Neural cell (in vitro differentiated cells): ENCODE data around the gene DPP10.

Experiments used
- EZH2 ChIP-seq: fragments of 200-600, 300-800 bp; shearing (Covaris generic), sonication (generic); IDR thresholded peaks from 2 replicates; pipeline ENCODE4 v1.6.1; 2014; ENCODE audit warnings: antibody characterized with exemption, low read length, borderline replicate concordance, mild to moderate bottlenecking; ENCODE audit not compliant: insufficient read depth, poor library complexity, severe bottlenecking
- POLR2AphosphoS5 ChIP-seq: IDR thresholded peaks from 2 replicates; pipeline ENCODE4 v1.6.1; 2012
- RAD21 ChIP-seq: fragments of 450-650 bp; conservative IDR thresholded peaks from 2 replicates; pipeline ENCODE4 v1.6.1; 2014; ENCODE audit warnings: antibody characterized with exemption, mild to moderate bottlenecking, moderate library complexity
- TAF1 ChIP-seq: IDR thresholded peaks from 2 replicates; pipeline ENCODE4 v1.6.1; 2012; ENCODE audit warnings: low read depth
- TF ChIP-seq, protein P1 (sequence below): fragments of 450-650 bp; IDR thresholded peaks from 2 replicates; pipeline ENCODE4 v1.5.1; 2014; ENCODE audit warnings: antibody characterized with exemption, mild to moderate bottlenecking, moderate library complexity; ENCODE audit not compliant: poor library complexity, severe bottlenecking
- TF ChIP-seq, protein P2 (sequence below): IDR thresholded peaks from 2 replicates; pipeline ENCODE4 v1.6.1; 2012; ENCODE audit warnings: borderline replicate concordance

DNA sequence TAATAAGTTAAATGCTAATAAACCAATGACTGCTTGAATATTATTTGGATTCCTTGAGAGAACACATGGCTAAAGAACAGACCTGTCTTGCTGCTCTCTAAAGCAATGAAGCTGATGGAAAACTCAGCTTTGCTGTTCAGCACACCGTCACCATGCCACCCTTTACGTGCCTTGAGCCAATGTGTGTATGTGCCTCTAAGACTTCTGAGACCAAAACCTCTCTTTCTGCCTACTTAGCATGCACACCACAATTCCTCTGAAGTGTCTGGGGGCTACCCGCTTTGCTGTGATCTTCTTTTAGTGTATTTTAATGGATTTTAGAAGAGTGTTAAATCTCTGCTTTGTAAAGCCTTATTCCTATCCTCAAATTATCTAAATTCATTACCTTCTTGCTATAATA is 345.0 kb downstream of the DPP10 start:
- TF ChIP-seq, protein P1, sequence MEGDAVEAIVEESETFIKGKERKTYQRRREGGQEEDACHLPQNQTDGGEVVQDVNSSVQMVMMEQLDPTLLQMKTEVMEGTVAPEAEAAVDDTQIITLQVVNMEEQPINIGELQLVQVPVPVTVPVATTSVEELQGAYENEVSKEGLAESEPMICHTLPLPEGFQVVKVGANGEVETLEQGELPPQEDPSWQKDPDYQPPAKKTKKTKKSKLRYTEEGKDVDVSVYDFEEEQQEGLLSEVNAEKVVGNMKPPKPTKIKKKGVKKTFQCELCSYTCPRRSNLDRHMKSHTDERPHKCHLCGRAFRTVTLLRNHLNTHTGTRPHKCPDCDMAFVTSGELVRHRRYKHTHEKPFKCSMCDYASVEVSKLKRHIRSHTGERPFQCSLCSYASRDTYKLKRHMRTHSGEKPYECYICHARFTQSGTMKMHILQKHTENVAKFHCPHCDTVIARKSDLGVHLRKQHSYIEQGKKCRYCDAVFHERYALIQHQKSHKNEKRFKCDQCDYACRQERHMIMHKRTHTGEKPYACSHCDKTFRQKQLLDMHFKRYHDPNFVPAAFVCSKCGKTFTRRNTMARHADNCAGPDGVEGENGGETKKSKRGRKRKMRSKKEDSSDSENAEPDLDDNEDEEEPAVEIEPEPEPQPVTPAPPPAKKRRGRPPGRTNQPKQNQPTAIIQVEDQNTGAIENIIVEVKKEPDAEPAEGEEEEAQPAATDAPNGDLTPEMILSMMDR, result no peak
- no peak for TF ChIP-seq EZH2
- TF ChIP-seq TAF1, result no peak
- TF ChIP-seq RAD21, result no peak
- no peak for TF ChIP-seq POLR2AphosphoS5
- TF ChIP-seq, protein P2, sequence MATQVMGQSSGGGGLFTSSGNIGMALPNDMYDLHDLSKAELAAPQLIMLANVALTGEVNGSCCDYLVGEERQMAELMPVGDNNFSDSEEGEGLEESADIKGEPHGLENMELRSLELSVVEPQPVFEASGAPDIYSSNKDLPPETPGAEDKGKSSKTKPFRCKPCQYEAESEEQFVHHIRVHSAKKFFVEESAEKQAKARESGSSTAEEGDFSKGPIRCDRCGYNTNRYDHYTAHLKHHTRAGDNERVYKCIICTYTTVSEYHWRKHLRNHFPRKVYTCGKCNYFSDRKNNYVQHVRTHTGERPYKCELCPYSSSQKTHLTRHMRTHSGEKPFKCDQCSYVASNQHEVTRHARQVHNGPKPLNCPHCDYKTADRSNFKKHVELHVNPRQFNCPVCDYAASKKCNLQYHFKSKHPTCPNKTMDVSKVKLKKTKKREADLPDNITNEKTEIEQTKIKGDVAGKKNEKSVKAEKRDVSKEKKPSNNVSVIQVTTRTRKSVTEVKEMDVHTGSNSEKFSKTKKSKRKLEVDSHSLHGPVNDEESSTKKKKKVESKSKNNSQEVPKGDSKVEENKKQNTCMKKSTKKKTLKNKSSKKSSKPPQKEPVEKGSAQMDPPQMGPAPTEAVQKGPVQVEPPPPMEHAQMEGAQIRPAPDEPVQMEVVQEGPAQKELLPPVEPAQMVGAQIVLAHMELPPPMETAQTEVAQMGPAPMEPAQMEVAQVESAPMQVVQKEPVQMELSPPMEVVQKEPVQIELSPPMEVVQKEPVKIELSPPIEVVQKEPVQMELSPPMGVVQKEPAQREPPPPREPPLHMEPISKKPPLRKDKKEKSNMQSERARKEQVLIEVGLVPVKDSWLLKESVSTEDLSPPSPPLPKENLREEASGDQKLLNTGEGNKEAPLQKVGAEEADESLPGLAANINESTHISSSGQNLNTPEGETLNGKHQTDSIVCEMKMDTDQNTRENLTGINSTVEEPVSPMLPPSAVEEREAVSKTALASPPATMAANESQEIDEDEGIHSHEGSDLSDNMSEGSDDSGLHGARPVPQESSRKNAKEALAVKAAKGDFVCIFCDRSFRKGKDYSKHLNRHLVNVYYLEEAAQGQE, result no peak
